H9 (cell line): ENCODE results near the gene C4orf36. TPM values are rescaled to one million over a fixed set of nuclear protein-coding genes. Genes with fewer than 3 reads are reported as not detected.

Source experiments
- DNase-seq: peaks from one replicate; pipeline ENCODE4 v3.0.0-alpha.2; 2017
- H2AFZ ChIP-seq: one replicate; pipeline ENCODE4 v1.6.1; 2013; ENCODE audit warnings: mild to moderate bottlenecking, low read length, control low read depth, moderate library complexity
- H2AK5ac ChIP-seq: 2 replicates; pipeline ENCODE4 v1.6.1; 2013; ENCODE audit warnings: low read length, control low read depth, mixed read lengths; ENCODE audit not compliant: insufficient read length
- H2BK120ac ChIP-seq: one replicate; pipeline ENCODE4 v1.6.1; 2013; ENCODE audit warnings: low read depth, mild to moderate bottlenecking, low read length, control low read depth, inconsistent platforms; ENCODE audit not compliant: poor library complexity, severe bottlenecking
- H2BK12ac ChIP-seq: 2 replicates; pipeline ENCODE4 v1.6.1; 2013; ENCODE audit warnings: low read length, control low read depth, mixed read lengths, low read depth; ENCODE audit not compliant: insufficient read length
- H2BK15ac ChIP-seq: 2 replicates; pipeline ENCODE4 v1.6.1; 2013; ENCODE audit warnings: low read depth, low read length, control low read depth
- H2BK20ac ChIP-seq: one replicate; pipeline ENCODE4 v1.6.1; 2013; ENCODE audit warnings: low read depth, mild to moderate bottlenecking, low read length, control low read depth, inconsistent platforms; ENCODE audit not compliant: poor library complexity, severe bottlenecking
- H2BK5ac ChIP-seq: 2 replicates; pipeline ENCODE4 v1.6.1; 2013; ENCODE audit warnings: low read length, control low read depth, mixed read lengths; ENCODE audit not compliant: insufficient read length
- H3K14ac ChIP-seq: 2 replicates; pipeline ENCODE4 v1.6.1; 2013; ENCODE audit warnings: low read length, control low read depth; ENCODE audit not compliant: insufficient read depth
- H3K18ac ChIP-seq: 2 replicates; pipeline ENCODE4 v1.6.1; 2013; ENCODE audit warnings: low read depth, mild to moderate bottlenecking, mixed read lengths, low read length, control low read depth; ENCODE audit not compliant: insufficient read length
- H3K23ac ChIP-seq: 2 replicates; pipeline ENCODE4 v1.6.1; 2013; ENCODE audit warnings: low read length, control low read depth, mixed read lengths, low read depth; ENCODE audit not compliant: insufficient read length
- H3K23me2 ChIP-seq: 2 replicates; pipeline ENCODE4 v1.6.1; 2013; ENCODE audit warnings: low read depth, mild to moderate bottlenecking, mixed read lengths, low read length, control low read depth; ENCODE audit not compliant: insufficient read length, poor library complexity, severe bottlenecking
- H3K27ac ChIP-seq: 2 replicates; pipeline ENCODE4 v1.5.1; 2013; ENCODE audit warnings: low read length, control low read depth, mixed read lengths, low read depth; ENCODE audit not compliant: insufficient read length
- H3K27me3 ChIP-seq: 2 replicates; pipeline ENCODE4 v1.6.1; 2013; ENCODE audit warnings: low read length, control low read depth, inconsistent platforms; ENCODE audit not compliant: insufficient read depth
- H3K4ac ChIP-seq: 2 replicates; pipeline ENCODE4 v1.6.1; 2013; ENCODE audit warnings: low read depth, mild to moderate bottlenecking, control low read depth, inconsistent platforms, low read length, moderate library complexity
- H3K4me1 ChIP-seq: 2 replicates; pipeline ENCODE4 v1.6.1; 2013; ENCODE audit warnings: low read length, control low read depth, inconsistent platforms; ENCODE audit not compliant: insufficient read depth
- H3K4me2 ChIP-seq: 2 replicates; pipeline ENCODE4 v1.6.1; 2013; ENCODE audit warnings: low read length, control low read depth, mixed read lengths; ENCODE audit not compliant: insufficient read length, insufficient read depth
- H3K56ac ChIP-seq: 2 replicates; pipeline ENCODE4 v1.6.1; 2013; ENCODE audit warnings: low read depth, mild to moderate bottlenecking, mixed read lengths, low read length, control low read depth; ENCODE audit not compliant: insufficient read length
- H3K79me1 ChIP-seq: 2 replicates; pipeline ENCODE4 v1.6.1; 2013; ENCODE audit warnings: low read depth, mild to moderate bottlenecking, moderate library complexity, low read length, control low read depth, inconsistent platforms; ENCODE audit not compliant: insufficient read depth, poor library complexity, severe bottlenecking
- H3K79me2 ChIP-seq: 2 replicates; pipeline ENCODE4 v1.6.1; 2013; ENCODE audit warnings: low read length, control low read depth, inconsistent platforms; ENCODE audit not compliant: insufficient read depth
- H3K9ac ChIP-seq: 2 replicates; pipeline ENCODE4 v1.6.1; 2013; ENCODE audit warnings: low read length, control low read depth, mixed read lengths; ENCODE audit not compliant: insufficient read length; ENCODE audit errors: extremely low read depth
- H3K9me3 ChIP-seq: one replicate; pipeline ENCODE4 v1.6.1; 2013; ENCODE audit warnings: low read depth, low read length, inconsistent platforms; ENCODE audit not compliant: control insufficient read depth
- H3T11ph ChIP-seq: one replicate; pipeline ENCODE4 v1.6.1; 2013; ENCODE audit warnings: mild to moderate bottlenecking, low read length, control low read depth, inconsistent platforms
- H4K20me1 ChIP-seq: one replicate; pipeline ENCODE4 v1.6.1; 2013; ENCODE audit not compliant: control insufficient read depth, insufficient read length, insufficient read depth
- H4K5ac ChIP-seq: 2 replicates; pipeline ENCODE4 v1.6.1; 2013; ENCODE audit warnings: low read depth, mild to moderate bottlenecking, mixed read lengths, low read length, control low read depth; ENCODE audit not compliant: insufficient read length
- H4K8ac ChIP-seq: replicated peaks from 2 replicates; pipeline ENCODE4 v1.6.1; 2013; ENCODE audit warnings: low read length, control low read depth, mixed read lengths, low read depth; ENCODE audit not compliant: insufficient read length
- H4K91ac ChIP-seq: 2 replicates; pipeline ENCODE4 v1.6.1; 2013; ENCODE audit warnings: low read depth, mild to moderate bottlenecking, moderate library complexity, mixed read lengths, low read length, control low read depth; ENCODE audit not compliant: insufficient read length
- H3K27ac Mint-ChIP-seq, 3 experiments: 2 replicates in 2 of 3; 3 replicates in 1 of 3; pipeline ENCODE4 v1.8.0; 2020 to 2021; ENCODE audit warnings: mixed read lengths in 3 of 3, mild to moderate bottlenecking in 1 of 3, moderate library complexity in 1 of 3
- H3K27me3 Mint-ChIP-seq: 2 replicates; pipeline ENCODE4 v1.8.0; 2021; ENCODE audit warnings: low read depth, mild to moderate bottlenecking, moderate library complexity, mixed read lengths
- H3K36me3 Mint-ChIP-seq, 3 experiments: 2 replicates in 2 of 3; 3 replicates in 1 of 3; pipeline ENCODE4 v1.8.0; 2020 to 2021; ENCODE audit warnings: low read depth in 3 of 3, mixed read lengths in 3 of 3; ENCODE audit not compliant: insufficient read depth in 1 of 3
- H3K4me1 Mint-ChIP-seq, 2 experiments: 2 replicates each; pipeline ENCODE4 v1.8.0; 2020; ENCODE audit warnings: mixed read lengths in 2 of 2
- H3K4me3 Mint-ChIP-seq, 2 experiments: 2 replicates in 1 of 2; 3 replicates in 1 of 2; pipeline ENCODE4 v1.8.0; 2020 to 2021; ENCODE audit warnings: mild to moderate bottlenecking in 2 of 2, mixed read lengths in 2 of 2, moderate library complexity in 1 of 2
- H3K9me3 Mint-ChIP-seq, 2 experiments: 2 replicates in 1 of 2; 3 replicates in 1 of 2; pipeline ENCODE4 v1.8.0; 2020; ENCODE audit warnings: mild to moderate bottlenecking in 2 of 2, mixed read lengths in 2 of 2, moderate library complexity in 1 of 2
- WGBS: extraction: QIAGEN DNeasy Blood & Tissue Kit; methylation state at CpG from one replicate; pipeline ENCODE4 v1.1.7; 2013; ENCODE audit warnings: missing lambda C conversion rate, low lambda C conversion rate, mixed read lengths; ENCODE audit not compliant: insufficient read length; ENCODE audit errors: extremely low coverage; 5-methylcytosine and 5-hydroxymethylcytosine counted together
- total RNA-seq: library from RNA; stranded (reverse); gene quantifications from 2 replicates; pipeline ENCODE4 v1.2.1, GENCODE V29; 2021
- TF ChIP-seq, protein P1 (sequence below): fragments of 200-600 bp; sonication (generic); conservative IDR thresholded peaks from 3 replicates; pipeline ENCODE4 v1.8.0; 2021; ENCODE audit warnings: antibody characterized with exemption, mild to moderate bottlenecking

C4orf36 gene
- total RNA-seq, 1 experiment from 2014 or later = 2.2 TPM

DNA sequence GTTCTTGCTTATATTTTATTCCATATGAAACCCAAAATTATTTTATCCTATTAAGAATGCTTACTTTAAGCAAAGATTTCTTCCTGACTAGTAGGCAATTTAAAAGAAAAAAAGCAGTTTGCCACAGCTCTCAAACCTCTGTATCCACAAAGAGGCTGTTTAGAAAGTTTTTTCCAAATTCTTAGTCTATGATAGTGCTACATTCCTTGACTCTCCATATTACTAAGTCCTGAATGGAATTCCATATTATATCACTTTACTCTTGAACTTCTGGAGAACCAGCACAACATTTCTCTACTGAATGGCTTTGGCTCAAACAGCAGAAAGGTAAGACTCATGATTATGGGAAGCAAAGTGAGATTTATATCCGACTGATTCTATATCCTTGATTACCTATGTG is 51.4 kb downstream of the C4orf36 start:
- DNase-seq = no peak
- Histone ChIP-seq H3K9me3 (no peaks in the 10 kb centered on the region), H2BK15ac (no peak overlapping the region), H3K27ac (no peak overlapping the region), H3K23ac (no peak overlapping the region), H2BK120ac (no peak overlapping the region), H2BK20ac (no peak overlapping the region), H2AK5ac (no peak overlapping the region), H3K4ac (no peak overlapping the region), H3K56ac (no peak overlapping the region), H3K4me2 (no peak overlapping the region), H3K4me1 (no peaks in the 10 kb centered on the region), H3K9ac (no peak overlapping the region), H4K20me1 (no peaks in the 10 kb centered on the region), H3K18ac (no peak overlapping the region), H2BK5ac (no peak overlapping the region), H3K27me3 (no peaks in the 10 kb centered on the region), H3T11ph (no peak overlapping the region), H3K79me2 (no peaks in the 10 kb centered on the region), H2AFZ (no peak overlapping the region), H3K79me1 (no peaks in the 10 kb centered on the region), H4K5ac (no peak overlapping the region), H4K8ac (no peak overlapping the region), H3K14ac (no peak overlapping the region), H2BK12ac (no peak overlapping the region), H3K23me2 (no peaks in the 10 kb centered on the region), H4K91ac (no peak overlapping the region)
- WGBS = no CpG with 5 or more reads among the region's 1 CpG
- Mint-ChIP-seq H3K27ac (no peak overlapping the region), H3K4me1 (no peaks in the 10 kb centered on the region), H3K27me3 (no peaks in the 10 kb centered on the region; the same call in 1 of the 2 replicates), H3K4me3 (no peak overlapping the region), H3K9me3 (no peaks in the 10 kb centered on the region), H3K36me3 (no peaks in the 10 kb centered on the region)
- TF ChIP-seq, protein P1, sequence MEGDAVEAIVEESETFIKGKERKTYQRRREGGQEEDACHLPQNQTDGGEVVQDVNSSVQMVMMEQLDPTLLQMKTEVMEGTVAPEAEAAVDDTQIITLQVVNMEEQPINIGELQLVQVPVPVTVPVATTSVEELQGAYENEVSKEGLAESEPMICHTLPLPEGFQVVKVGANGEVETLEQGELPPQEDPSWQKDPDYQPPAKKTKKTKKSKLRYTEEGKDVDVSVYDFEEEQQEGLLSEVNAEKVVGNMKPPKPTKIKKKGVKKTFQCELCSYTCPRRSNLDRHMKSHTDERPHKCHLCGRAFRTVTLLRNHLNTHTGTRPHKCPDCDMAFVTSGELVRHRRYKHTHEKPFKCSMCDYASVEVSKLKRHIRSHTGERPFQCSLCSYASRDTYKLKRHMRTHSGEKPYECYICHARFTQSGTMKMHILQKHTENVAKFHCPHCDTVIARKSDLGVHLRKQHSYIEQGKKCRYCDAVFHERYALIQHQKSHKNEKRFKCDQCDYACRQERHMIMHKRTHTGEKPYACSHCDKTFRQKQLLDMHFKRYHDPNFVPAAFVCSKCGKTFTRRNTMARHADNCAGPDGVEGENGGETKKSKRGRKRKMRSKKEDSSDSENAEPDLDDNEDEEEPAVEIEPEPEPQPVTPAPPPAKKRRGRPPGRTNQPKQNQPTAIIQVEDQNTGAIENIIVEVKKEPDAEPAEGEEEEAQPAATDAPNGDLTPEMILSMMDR = no peak
